Parathyroid adenoma (tissue), 2 donors: ENCODE data around the gene CTDP1.

Experiments
- H2AFZ ChIP-seq: fragments of 300-600 bp; sonication (generic); one replicate; pipeline ENCODE4 v1.7.0; 2017; ENCODE audit warnings: antibody characterized with exemption, mild to moderate bottlenecking
- H3K27ac ChIP-seq: fragments of 300-600 bp; sonication (generic); one replicate; pipeline ENCODE4 v1.7.0; 2017
- H3K27me3 ChIP-seq: fragments of 300-600 bp; sonication (generic); one replicate; pipeline ENCODE4 v1.7.0; 2017; ENCODE audit warnings: low read length; ENCODE audit not compliant: control insufficient read depth, insufficient read depth
- H3K36me3 ChIP-seq: fragments of 300-600 bp; sonication (generic); one replicate; pipeline ENCODE4 v1.7.0; 2017; ENCODE audit warnings: low read length; ENCODE audit not compliant: control insufficient read depth, insufficient read depth
- H3K4me1 ChIP-seq: fragments of 300-600 bp; sonication (generic); one replicate; pipeline ENCODE4 v1.7.0; 2017; ENCODE audit warnings: control low read depth
- H3K4me2 ChIP-seq: fragments of 300-600 bp; sonication (generic); one replicate; pipeline ENCODE4 v1.7.0; 2017; ENCODE audit warnings: low read length
- H3K4me3 ChIP-seq: fragments of 300-600 bp; sonication (generic); one replicate; pipeline ENCODE4 v1.7.0; 2017; ENCODE audit warnings: low read depth, low read length
- H3K79me2 ChIP-seq: fragments of 300-600 bp; sonication (generic); one replicate; pipeline ENCODE4 v1.7.0; 2017; ENCODE audit warnings: control low read depth
- H3K9ac ChIP-seq: fragments of 300-600 bp; sonication (generic); one replicate; pipeline ENCODE4 v1.7.0; 2017; ENCODE audit warnings: mild to moderate bottlenecking
- H3K9me3 ChIP-seq: fragments of 300-600 bp; sonication (generic); one replicate; pipeline ENCODE4 v1.7.0; 2017; ENCODE audit warnings: low read length; ENCODE audit not compliant: control insufficient read depth
- CTCF ChIP-seq: fragments of 300-600 bp; sonication (generic); IDR thresholded peaks from one replicate; pipeline ENCODE4 v1.7.0; 2017; ENCODE audit warnings: antibody characterized with exemption, mild to moderate bottlenecking
- donor health status: primary hyperparathyroidism.

The CTDP1 gene

GRCh38 chr18:79695856-79696850 lies 16.6 kb downstream of the CTDP1 start:
- Histone ChIP-seq H3K27me3 (no peaks in the 10 kb centered on the region), H3K9ac (no peak overlapping the region), H3K4me2 (no peak overlapping the region), H3K36me3 (no peaks in the 10 kb centered on the region), H3K27ac (no peak overlapping the region), H3K4me3 (no peak overlapping the region), H3K9me3 (no peaks in the 10 kb centered on the region), H3K4me1 (no peaks in the 10 kb centered on the region), H3K79me2 (peaks cover 27% of the 10 kb centered on the region), H2AFZ (no peak overlapping the region)
- TF ChIP-seq CTCF: no peak

GRCh38 chr18:79697178-79697577 lies 17.6 kb downstream of the CTDP1 start:
- Histone ChIP-seq H3K27me3 (no peaks in the 10 kb centered on the region), H3K9ac (no peak overlapping the region), H3K4me2 (no peak overlapping the region), H3K4me3 (no peak overlapping the region), H3K36me3 (no peaks in the 10 kb centered on the region), H2AFZ (no peak overlapping the region), H3K79me2 (peaks cover 25% of the 10 kb centered on the region), H3K4me1 (no peaks in the 10 kb centered on the region), H3K9me3 (no peaks in the 10 kb centered on the region), H3K27ac (no peak overlapping the region)
- no peak for TF ChIP-seq CTCF

- no peak for TF ChIP-seq CTCF
- H3K36me3 ChIP-seq: no peaks in the 10 kb centered on the region
- H3K9ac ChIP-seq: no peak overlapping the region
- no peaks in the 10 kb centered on the region for H3K4me1 ChIP-seq
- H3K27me3 ChIP-seq: no peaks in the 10 kb centered on the region
- no peak overlapping the region for H3K27ac ChIP-seq
- no peaks in the 10 kb centered on the region for H3K9me3 ChIP-seq
- H3K79me2 ChIP-seq: peaks cover 23% of the 10 kb centered on the region
- no peak overlapping the region for H3K4me2 ChIP-seq
- H2AFZ ChIP-seq: no peak overlapping the region
- no peak overlapping the region for H3K4me3 ChIP-seq
Observed at GRCh38 chr18:79697976-79698375, 18.4 kb downstream of the CTDP1 start.

GRCh38 chr18:79698668-79699335 lies 19.2 kb downstream of the CTDP1 start:
- no peaks in the 10 kb centered on the region for H3K9me3 ChIP-seq

More at GRCh38 chr18:79698668-79699335, 19.2 kb downstream of the CTDP1 start:
- Histone ChIP-seq H3K36me3 (no peaks in the 10 kb centered on the region), H3K27me3 (no peaks in the 10 kb centered on the region), H2AFZ (no peak overlapping the region), H3K79me2 (peaks cover 23% of the 10 kb centered on the region), H3K4me2 (no peak overlapping the region), H3K27ac (no peak overlapping the region), H3K9ac (no peak overlapping the region), H3K4me1 (no peaks in the 10 kb centered on the region), H3K4me3 (no peak overlapping the region)
- no peak for TF ChIP-seq CTCF
